ENCODE data around the gene ZNF423.

Gene ZNF423

GRCh38 chr16:49855822-49856671 lies at the start of gene ZNF423:
Gene ZNF423 (minus strand): TSS chr16:49856112. CDS start chr16:49855774, 338 bp downstream.
- TF ChIP-seq GATA3 (IDR thresholded peaks at IDR 0.05; ENCODE audit: low read depth, low read length) (no peak), GATA2 (IDR thresholded peaks at IDR 0.05; ENCODE audit: low read depth, low read length) (no peak)

DNA sequence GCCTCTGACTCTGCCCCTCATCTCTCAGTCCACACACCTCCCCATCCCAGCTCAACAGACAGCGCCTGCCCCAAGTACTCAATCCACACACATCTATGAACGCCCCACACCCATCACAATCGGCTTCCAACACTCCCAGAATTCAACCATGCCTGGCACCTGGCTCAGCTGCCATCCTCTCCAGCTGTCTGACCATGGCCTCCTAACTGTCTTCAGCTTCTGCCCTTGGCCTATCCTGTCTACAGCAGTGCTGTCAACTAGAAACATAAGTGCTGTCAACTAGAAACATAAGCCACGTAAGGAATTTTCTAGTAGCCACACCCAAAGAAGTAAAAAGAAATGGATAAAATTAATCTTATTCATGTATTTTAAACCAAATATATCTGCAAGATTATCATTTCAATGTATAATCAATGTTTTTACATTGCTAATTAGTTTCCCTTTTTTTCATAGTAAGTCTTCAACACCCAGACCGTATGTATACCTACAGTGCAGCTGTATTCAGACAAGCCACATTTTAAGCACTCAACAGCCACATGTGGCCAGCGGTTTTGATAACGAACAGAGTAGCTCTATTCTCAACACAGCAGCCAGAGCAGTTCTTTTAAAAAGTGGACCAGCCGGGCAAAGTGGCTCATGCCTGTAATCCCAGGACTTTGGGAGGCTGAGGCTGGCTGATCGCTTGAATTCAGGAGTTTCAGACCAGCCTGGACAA lies 48.6 kb upstream of the ZNF423 start:
- no peak for TF ChIP-seq GATA2 (IDR thresholded peaks at IDR 0.05; ENCODE audit: low read depth, low read length)
- no peak for TF ChIP-seq GATA3 (IDR thresholded peaks at IDR 0.05; ENCODE audit: low read depth, low read length)

- TF ChIP-seq GATA3 (IDR thresholded peaks at IDR 0.05; ENCODE audit: low read depth, low read length) (no peak), GATA2 (IDR thresholded peaks at IDR 0.05; ENCODE audit: low read depth, low read length) (no peak)
These were observed 47.0 kb upstream of the ZNF423 start for GRCh38 chr16:49902908-49903307.

DNA sequence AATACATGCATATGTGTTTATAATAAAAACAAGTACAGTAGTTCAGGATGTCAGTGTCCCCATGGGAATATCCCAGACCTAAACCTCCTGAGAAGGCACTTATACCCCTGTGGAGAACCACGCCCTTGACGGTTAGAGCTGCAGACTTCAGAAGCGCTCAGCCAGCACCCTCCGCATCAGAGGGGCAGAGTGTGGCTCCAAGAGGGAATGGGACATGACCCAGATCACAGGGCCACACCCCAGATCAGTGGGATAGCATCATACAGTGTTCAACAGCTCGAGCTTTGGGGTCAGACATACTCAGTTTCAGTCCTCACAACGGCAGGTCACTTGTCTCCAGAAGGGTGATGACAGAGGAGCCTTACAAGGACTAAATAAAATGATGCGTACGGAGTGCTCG lies 45.8 kb upstream of the ZNF423 start:
- TF ChIP-seq GATA2 (IDR thresholded peaks at IDR 0.05; ENCODE audit: low read depth, low read length) (no peak), GATA3 (IDR thresholded peaks at IDR 0.05; ENCODE audit: low read depth, low read length) (no peak)

GRCh38 chr16:49900875-49901274 lies 45.0 kb upstream of the ZNF423 start:
- TF ChIP-seq GATA2 (IDR thresholded peaks at IDR 0.05; ENCODE audit: low read depth, low read length) (no peak), GATA3 (IDR thresholded peaks at IDR 0.05; ENCODE audit: low read depth, low read length) (no peak)

DNA sequence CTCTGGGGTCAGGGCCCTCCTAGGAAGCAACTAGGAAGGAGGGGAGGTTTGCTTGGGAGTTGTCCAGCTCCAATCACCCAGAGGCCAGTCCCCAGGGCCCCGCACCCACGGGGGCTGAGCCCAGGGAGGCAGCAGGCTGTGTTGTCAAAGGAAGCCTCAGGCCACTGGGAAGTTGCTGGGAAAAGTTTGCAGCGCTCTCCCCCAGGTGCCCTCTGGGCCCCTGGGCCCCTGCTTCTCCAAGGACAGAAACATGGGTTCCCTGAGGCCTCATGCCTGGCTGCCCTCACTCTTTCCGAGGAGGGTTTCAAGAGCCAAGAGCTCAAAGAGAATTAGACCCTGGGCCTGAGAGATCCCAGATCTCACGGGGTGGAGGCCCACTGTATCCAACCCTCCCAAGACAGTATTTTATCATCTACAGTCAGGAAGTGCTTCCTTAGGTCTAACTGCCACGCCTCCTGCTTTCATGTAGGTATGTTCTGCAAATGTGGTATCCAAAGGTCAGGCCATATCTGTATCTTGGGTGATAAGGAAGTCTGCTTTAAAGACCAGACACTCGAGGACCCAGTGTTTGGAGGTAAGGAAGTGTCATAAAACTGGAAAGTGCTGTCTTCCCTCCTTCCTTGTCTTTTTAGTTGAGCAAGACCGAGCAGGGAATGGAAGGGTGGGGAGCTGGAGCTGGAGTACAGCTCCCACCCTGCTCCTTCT lies 44.2 kb upstream of the ZNF423 start:
- no peak for TF ChIP-seq GATA2 (IDR thresholded peaks at IDR 0.05; ENCODE audit: low read depth, low read length)
- no peak for TF ChIP-seq GATA3 (IDR thresholded peaks at IDR 0.05; ENCODE audit: low read depth, low read length)

GRCh38 chr16:49896447-49896964 lies 40.6 kb upstream of the ZNF423 start:
- TF ChIP-seq GATA3 (IDR thresholded peaks at IDR 0.05; ENCODE audit: low read depth, low read length) (no peak), GATA2 (IDR thresholded peaks at IDR 0.05; ENCODE audit: low read depth, low read length) (no peak)

- TF ChIP-seq GATA3 (IDR thresholded peaks at IDR 0.05; ENCODE audit: low read depth, low read length): no peak
- TF ChIP-seq GATA2 (IDR thresholded peaks at IDR 0.05; ENCODE audit: low read depth, low read length): no peak
These were observed 35.0 kb upstream of the ZNF423 start for GRCh38 chr16:49890876-49891275.

- TF ChIP-seq GATA3 (IDR thresholded peaks at IDR 0.05; ENCODE audit: low read depth, low read length): no peak
- no peak for TF ChIP-seq GATA2 (IDR thresholded peaks at IDR 0.05; ENCODE audit: low read depth, low read length)
These were observed 33.9 kb upstream of the ZNF423 start for GRCh38 chr16:49889725-49890397.

GRCh38 chr16:49886554-49887094 lies 30.7 kb upstream of the ZNF423 start:
- TF ChIP-seq GATA2 (IDR thresholded peaks at IDR 0.05; ENCODE audit: low read depth, low read length) (no peak), GATA3 (IDR thresholded peaks at IDR 0.05; ENCODE audit: low read depth, low read length) (no peak)

DNA sequence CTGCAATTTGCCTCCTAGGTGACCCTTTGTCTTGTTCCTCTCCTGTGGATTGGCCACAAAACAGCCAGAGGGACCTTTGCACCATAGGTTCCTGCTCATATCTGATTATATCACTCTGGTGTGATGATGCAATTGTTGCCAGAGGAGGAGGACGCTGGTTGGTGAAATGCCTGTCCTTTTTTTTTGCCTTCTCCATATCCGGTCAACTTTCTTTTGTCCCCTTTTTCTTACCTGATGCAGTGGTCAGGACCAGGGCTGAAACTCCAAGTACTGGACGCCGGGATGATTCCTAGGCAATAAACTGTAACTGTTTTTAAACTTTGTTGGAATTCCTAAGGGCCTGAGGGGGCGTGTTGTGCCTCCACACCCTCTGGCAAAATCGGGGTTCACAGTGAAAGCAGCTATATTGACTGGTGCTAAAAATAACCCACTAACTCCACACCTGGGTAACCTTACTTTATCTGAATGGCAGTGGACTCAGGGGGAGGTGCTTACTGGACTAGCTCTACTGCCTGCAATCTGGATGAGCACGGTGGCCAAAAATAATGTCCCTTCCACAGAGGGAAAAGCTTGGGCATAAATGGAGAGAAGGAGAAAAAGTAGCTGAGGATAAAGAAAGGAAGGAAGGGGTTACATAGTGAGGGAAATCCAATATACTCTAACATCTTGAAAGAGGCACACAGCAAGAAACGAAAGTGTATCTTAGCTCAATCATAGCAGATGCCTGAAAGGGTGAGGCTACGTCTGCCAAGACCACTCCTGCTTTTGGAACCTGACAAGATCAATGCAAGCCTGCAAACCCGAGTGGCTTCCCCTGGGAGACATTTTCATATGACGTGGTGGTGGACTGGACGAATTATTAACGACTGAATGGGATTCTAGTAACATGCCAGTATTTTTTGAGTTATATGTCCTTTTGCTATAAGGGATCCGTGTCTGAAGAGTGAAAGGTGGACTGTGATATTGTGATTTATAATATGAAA lies 28.4 kb upstream of the ZNF423 start:
- TF ChIP-seq GATA3 (IDR thresholded peaks at IDR 0.05; ENCODE audit: low read depth, low read length): no peak
- no peak for TF ChIP-seq GATA2 (IDR thresholded peaks at IDR 0.05; ENCODE audit: low read depth, low read length)

Data from SH-SY5Y (cell line).